ENCODE results near the gene ENC1.

Gene ENC1

GRCh38 chr5:74643111-74643562, 2.6 kb upstream of the ENC1 start:
- H3K4me3 ChIP-seq (ENCODE audit: low read depth, low read length): no peak overlapping the region
- TF ChIP-seq CTCF (conservative IDR thresholded peaks at IDR 0.05; ENCODE audit: low read depth, low read length): no peak
- peak; percentile 95 for DNase-seq (ENCODE audit: low read depth)

GRCh38 chr5:74642543-74642863, 2.0 kb upstream of the ENC1 start:
- DNase-seq (ENCODE audit: low read depth): no peak
- H3K4me3 ChIP-seq (ENCODE audit: low read depth, low read length): no peak overlapping the region
- TF ChIP-seq CTCF (conservative IDR thresholded peaks at IDR 0.05; ENCODE audit: low read depth, low read length): no peak

- peak overlapping the region; percentile 93 for H3K4me3 ChIP-seq (ENCODE audit: low read depth, low read length)
- TF ChIP-seq CTCF (conservative IDR thresholded peaks at IDR 0.05; ENCODE audit: low read depth, low read length): peak; percentile 80
- peak; percentile 93 for DNase-seq (ENCODE audit: low read depth)
Measured at GRCh38 chr5:74641735-74642542, 1.4 kb upstream of the ENC1 start.

- peak; percentile 80 for DNase-seq (ENCODE audit: low read depth)
- peak overlapping the region; percentile 93 for H3K4me3 ChIP-seq (ENCODE audit: low read depth, low read length)
- no peak for TF ChIP-seq CTCF (conservative IDR thresholded peaks at IDR 0.05; ENCODE audit: low read depth, low read length)
Measured at GRCh38 chr5:74640954-74641734, 616 bp upstream of the ENC1 start.

GRCh38 chr5:74639807-74640449, 600 bp downstream of the ENC1 start:
- TF ChIP-seq CTCF (conservative IDR thresholded peaks at IDR 0.05; ENCODE audit: low read depth, low read length): peak; percentile 47
- peak; percentile 52 for DNase-seq (ENCODE audit: low read depth)
- peak overlapping the region; percentile 93 for H3K4me3 ChIP-seq (ENCODE audit: low read depth, low read length)

GRCh38 chr5:74638970-74639806, 1.3 kb downstream of the ENC1 start:
- TF ChIP-seq CTCF (conservative IDR thresholded peaks at IDR 0.05; ENCODE audit: low read depth, low read length): no peak
- peak; percentile 73 for DNase-seq (ENCODE audit: low read depth)
- H3K4me3 ChIP-seq (ENCODE audit: low read depth, low read length): peak overlapping the region; percentile 93

Measured in choroid plexus epithelial cell (primary cell).